SKM-1 treated with dmso at 0.1 percent for 144 hours (cell line): ENCODE data around the gene OPA3.
A peak's percentile ranks its signal among the peaks of the same experiment; 100 is the strongest.

ENCODE experiments used
- DNase-seq: peaks from one replicate; lab custom pipeline; 2025; ENCODE audit not compliant: unreplicated experiment; lab: John Stamatoyannopoulos, UW

Gene OPA3

GRCh38 chr19:45568732-45569131 is 15.9 kb downstream of the OPA3 start:
- DNase-seq = no peak

- no peak for DNase-seq
These were observed 17.0 kb downstream of the OPA3 start for GRCh38 chr19:45567609-45568008.

DNA sequence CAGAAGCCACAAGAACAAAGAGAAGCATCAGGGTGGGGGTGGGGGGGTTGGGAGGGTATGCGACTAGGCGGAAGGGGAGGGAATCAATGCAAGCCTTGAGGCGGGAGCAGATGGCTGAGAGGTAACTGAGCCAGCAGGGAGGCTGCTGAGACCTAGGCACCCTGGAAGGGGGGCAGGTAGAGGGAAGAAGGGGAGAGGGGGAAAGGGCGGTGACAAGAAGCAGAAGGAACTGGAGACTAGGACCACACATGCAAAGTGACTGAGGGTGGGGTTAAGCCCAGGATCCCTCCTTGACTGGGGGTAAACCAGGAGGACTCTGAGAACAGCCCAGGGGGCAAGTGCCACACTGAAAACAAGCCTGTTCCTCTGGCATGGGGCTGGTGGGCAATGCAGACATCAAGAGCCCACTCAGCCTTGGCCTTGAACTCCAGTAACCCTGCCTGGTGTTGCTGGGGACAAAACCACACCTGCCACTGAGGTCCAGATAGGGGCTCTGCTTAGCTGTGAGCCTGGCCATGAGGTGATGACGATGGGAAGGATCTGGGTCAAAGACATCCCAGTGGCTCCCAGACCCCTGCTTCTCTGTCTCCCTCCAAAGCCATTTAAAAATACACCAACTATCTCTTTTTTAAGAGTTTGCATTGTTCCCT is 20.3 kb downstream of the OPA3 start:
- no peak for DNase-seq

DNA sequence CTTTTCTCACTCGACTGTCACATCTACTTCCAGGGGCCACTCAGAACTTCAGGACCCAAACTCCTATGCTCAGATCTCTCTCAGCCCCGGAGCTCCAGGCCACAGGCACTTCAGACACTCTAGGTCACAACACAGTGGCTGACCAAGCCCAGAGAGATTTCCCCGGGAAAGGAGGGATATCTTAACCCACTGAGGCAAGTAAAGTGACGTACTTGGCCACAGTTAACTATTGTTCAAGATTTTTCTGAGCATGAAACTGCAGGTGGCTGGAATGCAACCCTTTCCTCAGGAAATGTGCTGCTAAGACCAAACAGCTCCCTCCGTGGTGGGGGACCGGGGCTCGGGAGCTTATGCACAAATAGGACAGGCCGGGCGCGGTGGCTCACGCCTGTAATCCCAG is 23.9 kb downstream of the OPA3 start:
- no peak for DNase-seq

DNA sequence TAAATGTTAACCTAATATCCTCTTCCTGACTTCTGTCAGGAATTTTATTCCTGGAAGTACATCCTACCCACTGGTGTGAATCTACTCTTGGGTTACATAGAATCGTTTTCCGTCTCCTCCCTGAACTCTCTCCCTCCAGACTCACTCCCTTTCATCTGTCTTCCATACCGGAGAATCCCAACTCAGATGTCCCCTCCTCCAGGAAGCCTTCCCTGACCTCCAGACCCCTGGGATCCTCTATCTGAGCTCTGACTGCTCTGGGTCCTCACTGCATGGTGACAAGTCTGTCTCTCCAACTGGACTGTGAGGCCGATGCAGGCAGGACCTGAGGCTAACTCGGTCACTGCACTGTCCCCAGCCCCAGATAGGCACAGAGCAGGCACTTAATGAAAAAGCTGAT is 24.6 kb downstream of the OPA3 start:
- DNase-seq = no peak

DNA sequence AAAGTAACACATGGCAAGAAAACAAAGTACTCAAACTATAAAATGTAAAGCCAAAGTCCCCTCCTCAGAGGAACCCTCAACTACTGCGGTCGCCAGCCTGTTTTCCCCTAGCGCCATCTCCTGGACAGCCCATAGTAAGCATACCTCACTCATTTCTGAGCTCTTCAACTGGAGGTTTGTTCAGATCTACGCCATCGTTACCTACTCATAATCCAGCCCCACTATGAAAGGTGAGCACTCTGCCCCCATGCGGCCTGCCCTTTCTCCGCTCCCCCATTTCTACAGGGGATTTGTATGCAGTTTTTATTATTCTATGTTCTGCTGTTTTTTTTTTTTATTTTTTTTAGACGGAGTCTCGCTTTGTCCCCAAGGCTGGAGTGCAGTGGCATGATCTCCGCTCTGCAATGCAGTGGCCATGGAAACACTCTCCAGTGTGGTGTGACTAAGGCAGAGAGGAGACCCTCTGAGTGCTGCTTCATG is 26.2 kb downstream of the OPA3 start:
- peak; percentile 21 for DNase-seq

DNA sequence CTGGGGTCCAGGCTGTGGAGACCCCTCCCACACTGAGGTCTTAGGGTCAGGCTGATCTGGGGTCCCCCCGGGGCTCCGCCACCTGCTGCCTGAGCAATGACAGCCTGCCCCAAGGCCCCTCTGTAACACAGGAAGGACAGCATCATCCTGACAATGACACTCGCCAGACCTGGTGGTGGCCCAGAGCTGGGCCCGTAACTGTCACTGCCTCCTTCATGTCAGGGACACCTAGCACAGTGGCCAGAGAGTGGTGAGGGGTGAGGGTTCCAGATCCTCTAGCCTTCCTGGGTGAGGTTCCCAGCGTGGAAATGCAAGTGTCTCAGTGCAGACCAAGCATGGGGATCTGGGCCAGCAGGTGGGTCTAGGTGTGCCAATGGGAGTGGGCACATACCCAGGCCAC is 27.8 kb downstream of the OPA3 start:
- DNase-seq = no peak

- no peak for DNase-seq
These were observed 30.1 kb downstream of the OPA3 start for GRCh38 chr19:45554481-45554880.

DNA sequence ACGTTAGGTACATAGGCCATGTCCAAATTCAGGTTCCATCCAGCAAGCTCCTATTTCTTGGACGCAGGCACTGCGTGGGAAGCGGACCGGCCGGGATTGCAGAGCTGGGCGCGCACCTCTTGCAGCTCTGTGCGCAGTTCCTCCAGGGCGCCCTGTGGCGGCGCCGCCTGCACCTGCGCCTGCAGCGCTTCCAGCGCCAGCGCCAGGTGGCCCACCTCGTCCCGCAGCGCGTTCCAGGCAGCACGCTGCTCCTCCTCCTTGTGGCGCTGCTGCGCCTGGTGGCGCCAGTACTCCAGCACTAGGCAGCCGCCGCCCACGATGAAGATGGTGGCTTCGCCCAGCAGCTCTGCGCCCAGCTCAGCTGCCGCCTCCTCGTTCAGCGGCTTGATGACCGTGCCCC is 31.1 kb downstream of the OPA3 start:
- DNase-seq = no peak

DNA sequence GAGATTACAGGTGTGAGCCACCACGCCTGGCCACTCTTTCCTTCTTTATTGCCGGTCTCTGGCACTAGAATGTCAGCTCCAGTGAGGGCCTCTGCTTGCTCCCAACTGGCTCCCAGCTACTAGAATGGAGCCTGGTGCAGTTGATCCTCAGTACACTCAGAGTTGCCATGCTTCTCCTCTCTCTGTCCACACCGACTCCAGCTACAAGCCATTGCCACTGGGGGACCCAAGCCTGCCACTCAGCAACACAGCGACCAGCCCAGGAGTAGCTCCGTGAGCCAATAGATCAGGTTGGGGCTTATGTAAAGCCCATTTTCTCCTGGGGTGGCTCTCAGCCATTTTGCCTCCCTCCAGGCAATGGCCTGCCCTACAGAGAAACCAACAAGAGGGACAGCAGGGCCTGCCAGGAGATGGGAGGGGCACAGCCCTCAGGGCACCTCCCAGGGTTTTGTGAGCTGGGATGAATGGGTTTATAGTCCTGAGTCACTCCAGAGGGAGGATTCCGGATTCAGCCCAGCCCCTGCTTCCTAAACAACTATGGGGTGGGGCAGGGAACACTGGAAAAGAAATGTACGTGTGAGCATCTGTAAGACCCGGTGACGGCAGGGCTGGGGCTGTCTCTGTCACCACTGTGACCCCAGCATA is 36.5 kb downstream of the OPA3 start:
- DNase-seq = no peak

DNA sequence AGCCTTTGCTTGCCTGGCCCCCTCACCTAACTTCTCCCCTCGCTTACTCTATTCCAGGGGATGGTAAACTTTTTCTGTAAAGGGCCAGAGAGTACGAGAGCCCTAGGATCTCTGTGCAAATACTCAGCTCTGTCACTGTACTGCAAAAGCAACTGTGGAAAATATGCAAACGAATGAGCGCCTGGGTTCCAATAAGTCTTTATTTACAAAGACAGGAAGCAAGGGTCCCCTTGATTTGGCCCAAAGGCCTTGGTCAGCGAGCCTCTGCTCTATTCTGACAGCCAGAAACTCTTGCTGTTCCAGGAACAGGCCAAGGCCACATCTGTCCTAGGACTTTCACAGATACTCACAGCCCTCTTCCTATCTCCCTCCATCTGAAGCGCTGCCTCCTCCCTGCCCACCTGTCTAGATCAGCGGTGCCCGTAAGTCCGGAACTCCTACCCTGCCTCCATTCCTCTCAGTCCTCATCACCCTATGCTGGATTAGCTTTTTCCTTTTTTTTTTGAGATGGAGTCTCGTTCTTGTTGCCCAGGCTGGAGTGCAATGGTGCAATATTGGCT is 37.3 kb downstream of the OPA3 start:
- DNase-seq = no peak

DNA sequence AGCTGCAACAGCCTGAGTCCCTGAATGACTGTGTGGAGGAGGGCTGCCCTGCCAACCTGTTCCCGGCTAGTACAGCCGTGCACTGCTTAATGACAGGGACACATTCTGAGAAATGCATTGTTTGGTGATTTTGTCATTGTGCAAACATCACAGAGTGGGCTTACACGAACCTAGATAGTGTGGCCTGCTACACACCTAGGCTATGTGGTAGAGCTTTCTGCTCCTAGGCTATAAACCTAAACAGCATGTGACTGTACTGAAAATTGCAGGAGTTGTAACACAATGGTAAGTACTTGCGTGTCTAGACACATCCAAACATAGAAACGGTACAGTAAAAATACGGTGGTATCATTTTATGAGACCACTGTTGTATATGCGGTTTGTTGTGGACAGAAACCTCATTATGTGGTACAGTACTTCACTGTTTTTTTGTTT is 42.4 kb downstream of the OPA3 start:
- DNase-seq = no peak

GRCh38 chr19:45539459-45539858 is 45.1 kb downstream of the OPA3 start:
- DNase-seq = no peak

GRCh38 chr19:45531349-45531748 is 53.3 kb downstream of the OPA3 start:
- no peak for DNase-seq

- no peak for DNase-seq
These were observed 55.2 kb downstream of the OPA3 start for GRCh38 chr19:45529420-45529785.

GRCh38 chr19:45528744-45529419 is 55.7 kb downstream of the OPA3 start:
- no peak for DNase-seq

DNA sequence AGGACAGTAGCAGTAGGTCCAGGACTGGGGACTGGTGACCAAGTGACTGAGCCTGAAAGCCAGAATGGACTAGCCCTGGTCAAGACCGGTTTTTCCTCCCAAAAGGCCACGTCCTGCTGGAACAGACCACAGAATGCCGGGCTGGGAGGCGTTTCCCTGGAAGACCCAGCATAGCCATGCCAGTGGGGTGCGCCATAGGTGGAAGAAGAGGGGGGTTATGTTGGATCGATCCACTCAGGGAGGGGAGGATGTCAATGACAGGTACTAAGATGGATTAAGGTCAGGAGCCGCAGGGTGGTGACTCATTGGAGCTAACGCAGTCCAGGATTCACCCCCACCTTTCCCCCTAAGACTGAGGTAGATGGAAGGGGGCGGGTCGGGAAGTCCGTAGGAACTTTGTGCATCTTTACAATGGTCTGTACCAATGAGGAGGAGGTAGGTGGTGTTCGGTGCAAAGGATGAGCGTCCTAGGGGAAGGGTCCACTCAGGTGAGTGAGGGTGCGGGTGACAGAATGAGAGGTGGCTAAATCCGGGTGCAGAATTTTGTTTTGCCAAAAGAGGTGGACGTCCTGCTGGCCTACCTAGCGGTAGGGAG is 56.4 kb downstream of the OPA3 start:
- DNase-seq = no peak

DNA sequence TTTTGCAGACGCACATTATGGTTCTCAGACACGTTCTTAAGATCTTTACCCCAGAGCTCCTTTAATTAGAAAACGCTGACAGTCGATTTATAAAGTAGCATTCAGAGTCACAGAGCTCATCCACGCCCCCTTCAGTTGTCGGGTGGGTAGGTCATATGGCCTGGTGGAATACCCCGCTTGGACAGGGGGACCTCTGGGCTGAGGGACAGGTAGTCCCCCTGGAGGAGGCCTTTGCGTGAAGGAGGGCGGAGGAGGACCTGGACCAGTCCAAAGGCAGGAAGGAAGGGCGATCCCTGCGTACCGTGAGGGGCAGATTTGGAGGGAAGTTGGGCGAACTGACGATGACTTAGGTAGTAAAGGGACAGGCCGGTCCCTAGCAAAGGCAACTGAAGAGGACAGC is 56.9 kb downstream of the OPA3 start:
- DNase-seq = no peak

DNA sequence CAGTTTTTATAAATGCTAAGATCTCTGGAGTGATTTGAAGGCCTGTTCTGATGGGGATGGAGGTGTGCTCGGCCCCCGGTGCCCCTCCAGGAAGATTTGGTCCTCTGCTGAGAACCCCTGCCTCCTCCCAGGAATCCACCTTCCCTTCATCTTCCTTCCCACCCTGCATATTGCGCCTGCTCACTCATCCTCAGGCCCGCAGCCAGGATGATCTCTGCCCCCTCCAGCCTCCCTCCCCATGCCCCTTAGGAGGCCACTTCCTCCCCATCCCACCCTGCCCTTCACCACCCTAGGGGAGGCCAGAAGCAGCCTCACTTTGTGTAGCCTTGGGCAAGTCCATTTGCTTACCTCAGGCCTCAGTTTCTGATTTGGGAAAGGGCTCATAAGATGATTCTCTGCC is 57.6 kb downstream of the OPA3 start:
- DNase-seq = no peak

DNA sequence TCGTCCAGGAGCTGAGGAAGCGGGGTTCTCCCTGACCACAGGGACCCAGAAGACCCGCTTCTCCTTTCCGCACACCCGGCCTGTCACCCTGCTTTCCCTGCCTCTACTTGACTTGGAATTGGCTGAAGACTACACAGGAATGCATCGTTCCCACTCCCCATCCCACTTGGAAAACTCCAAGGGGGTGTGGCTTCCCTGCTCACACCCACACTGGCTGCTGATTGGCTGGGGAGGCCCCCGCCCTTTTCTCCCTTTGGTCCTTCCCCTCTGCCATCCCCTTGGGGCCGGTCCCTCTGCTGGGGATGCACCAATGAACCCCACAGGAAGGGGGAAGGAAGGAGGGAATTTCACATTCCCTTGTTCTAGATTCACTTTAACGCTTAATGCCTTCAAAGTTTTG is 58.5 kb downstream of the OPA3 start:
- DNase-seq = no peak

GRCh38 chr19:45524575-45525129 is 60.0 kb downstream of the OPA3 start:
- DNase-seq = no peak
